HUES48 (cell line): ENCODE measurements around the gene EIF2B2.
A peak's percentile ranks its signal among the peaks of the same experiment; 100 is the strongest.

Experiments
- H3K27ac ChIP-seq: one replicate; pipeline ENCODE4 v1.7.0; 2013; ENCODE audit warnings: low read depth, low read length, inconsistent platforms
- H3K27me3 ChIP-seq: 2 replicates; pipeline ENCODE4 v1.6.1; 2013; ENCODE audit warnings: mild to moderate bottlenecking, low read length; ENCODE audit not compliant: control insufficient read depth, insufficient read depth
- H3K36me3 ChIP-seq: 2 replicates; pipeline ENCODE4 v1.6.1; 2013; ENCODE audit warnings: low read length; ENCODE audit not compliant: control insufficient read depth, insufficient read depth
- H3K4me1 ChIP-seq: 2 replicates; pipeline ENCODE4 v1.6.1; 2013; ENCODE audit warnings: mild to moderate bottlenecking, low read length; ENCODE audit not compliant: control insufficient read depth, insufficient read depth
- H3K4me3 ChIP-seq: 2 replicates; pipeline ENCODE4 v1.5.1; 2013; ENCODE audit warnings: mild to moderate bottlenecking, low read depth, low read length
- H3K9ac ChIP-seq: 2 replicates; pipeline ENCODE4 v1.6.1; 2013; ENCODE audit warnings: mild to moderate bottlenecking, low read depth, low read length, moderate library complexity
- H3K9me3 ChIP-seq: 2 replicates; pipeline ENCODE4 v1.6.1; 2013; ENCODE audit warnings: low read length; ENCODE audit not compliant: control insufficient read depth, insufficient read depth

EIF2B2 gene

DNA sequence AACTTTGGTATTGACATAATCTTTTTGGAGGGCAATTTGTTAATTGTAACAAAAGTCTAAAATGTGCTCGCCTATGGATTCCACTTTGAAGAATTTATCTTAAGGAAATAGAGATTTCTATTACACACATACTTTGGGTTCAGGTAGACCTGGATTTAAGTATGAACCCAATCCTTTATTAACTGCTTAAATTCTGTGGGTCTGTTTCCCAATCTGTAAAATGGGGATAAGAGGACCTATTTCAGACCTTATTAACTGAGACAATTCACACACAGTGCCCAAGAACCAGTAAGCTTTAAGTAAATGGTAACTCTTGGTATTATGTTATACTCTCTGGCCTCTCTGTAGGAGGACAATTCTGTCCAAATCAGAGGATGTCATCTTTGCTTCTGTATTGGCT, 822 bp upstream of the EIF2B2 start:
- Histone ChIP-seq H3K36me3 (peaks cover 22% of the 10 kb centered on the region), H3K9me3 (no peaks in the 10 kb centered on the region), H3K9ac (no peak overlapping the region), H3K27ac (no peak overlapping the region), H3K4me3 (peak overlapping the region; percentile 95), H3K4me1 (no peaks in the 10 kb centered on the region), H3K27me3 (no peaks in the 10 kb centered on the region)

DNA sequence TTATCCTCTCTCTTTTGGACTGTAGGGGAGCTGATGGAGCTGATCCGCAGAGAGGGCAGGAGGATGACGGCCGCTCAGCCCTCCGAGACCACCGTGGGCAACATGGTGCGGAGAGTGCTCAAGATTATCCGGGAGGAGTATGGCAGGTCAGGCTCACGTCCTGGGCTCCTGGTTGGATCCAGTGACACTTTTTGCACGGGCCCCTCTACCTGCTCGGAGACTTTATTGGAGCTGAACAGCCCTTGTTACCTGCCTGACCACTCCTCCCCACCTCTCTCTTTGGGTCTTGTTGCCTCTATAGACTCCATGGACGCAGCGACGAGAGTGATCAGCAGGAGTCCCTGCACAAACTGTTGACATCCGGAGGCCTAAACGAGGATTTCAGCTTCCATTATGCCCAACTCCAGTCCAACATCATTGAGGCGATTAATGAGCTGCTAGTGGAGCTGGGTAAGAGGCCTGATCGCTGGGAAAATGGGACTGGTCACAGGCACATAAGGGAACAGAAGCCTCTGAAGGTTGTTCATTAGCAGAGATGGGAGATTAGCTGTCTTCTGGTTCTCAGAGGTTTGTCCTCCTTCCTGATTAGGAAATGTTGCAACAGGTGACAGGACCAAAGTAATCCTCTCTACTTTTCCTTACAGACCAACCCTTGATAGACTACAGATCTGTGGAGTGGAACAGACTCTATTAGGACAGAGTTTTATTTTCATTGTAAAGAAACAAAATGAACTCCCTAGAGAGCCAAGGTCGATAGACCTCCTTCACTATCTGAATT, 718 bp downstream of the EIF2B2 start:
- Histone ChIP-seq H3K27me3 (no peaks in the 10 kb centered on the region), H3K9ac (peak overlapping the region; percentile 48), H3K9me3 (no peaks in the 10 kb centered on the region), H3K4me1 (no peaks in the 10 kb centered on the region), H3K27ac (peak overlapping the region; percentile 52), H3K4me3 (peak overlapping the region; percentile 95), H3K36me3 (peaks cover 37% of the 10 kb centered on the region)

DNA sequence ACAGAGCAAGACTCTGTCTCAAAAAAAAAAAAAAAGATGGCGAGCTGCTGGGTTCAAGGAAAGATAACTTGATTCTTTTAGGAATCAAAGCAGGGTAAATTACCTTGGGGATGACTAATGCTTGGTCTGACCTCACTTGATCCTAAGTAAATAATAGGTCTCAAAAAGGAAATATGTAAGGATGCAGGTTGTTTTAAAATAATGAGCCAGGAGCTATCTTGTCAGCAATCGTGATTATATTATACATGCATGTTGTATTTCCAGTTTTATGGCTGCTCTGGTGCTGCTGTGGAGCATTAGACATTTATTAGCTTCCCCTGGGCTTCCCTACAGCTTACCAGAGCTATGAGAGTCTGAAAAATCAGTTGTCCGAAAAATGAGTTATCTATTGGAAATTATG, 2.6 kb downstream of the EIF2B2 start:
- Histone ChIP-seq H3K27ac (no peak overlapping the region), H3K9ac (no peak overlapping the region), H3K36me3 (peaks cover 56% of the 10 kb centered on the region), H3K4me1 (no peaks in the 10 kb centered on the region), H3K4me3 (no peak overlapping the region), H3K27me3 (no peaks in the 10 kb centered on the region), H3K9me3 (no peaks in the 10 kb centered on the region)

DNA sequence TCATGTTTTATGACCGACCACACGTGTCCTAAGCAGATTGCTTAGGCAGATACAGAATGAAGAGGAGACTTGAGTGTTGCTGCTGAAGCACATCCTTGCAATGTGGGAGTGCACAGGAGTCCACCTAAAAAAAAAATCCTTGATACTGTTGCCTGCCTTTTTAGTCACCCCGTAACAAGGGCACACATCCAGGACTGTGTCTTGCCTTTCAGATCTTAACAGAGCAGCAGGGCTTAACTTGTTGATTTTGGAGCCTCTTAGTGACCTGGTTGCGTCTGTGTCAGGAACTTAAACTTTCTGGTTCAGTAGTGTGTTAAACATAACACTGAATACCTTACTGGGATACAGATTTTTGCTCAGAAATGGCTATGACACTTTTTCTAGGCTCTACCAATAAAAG, 6.5 kb downstream of the EIF2B2 start:
- H3K4me3 ChIP-seq, result no peak overlapping the region
- no peak overlapping the region for H3K9ac ChIP-seq
- H3K27ac ChIP-seq, result no peak overlapping the region
- no peaks in the 10 kb centered on the region for H3K9me3 ChIP-seq
- H3K27me3 ChIP-seq, result no peaks in the 10 kb centered on the region
- H3K36me3 ChIP-seq, result peaks cover 79% of the 10 kb centered on the region
- H3K4me1 ChIP-seq, result no peaks in the 10 kb centered on the region

DNA sequence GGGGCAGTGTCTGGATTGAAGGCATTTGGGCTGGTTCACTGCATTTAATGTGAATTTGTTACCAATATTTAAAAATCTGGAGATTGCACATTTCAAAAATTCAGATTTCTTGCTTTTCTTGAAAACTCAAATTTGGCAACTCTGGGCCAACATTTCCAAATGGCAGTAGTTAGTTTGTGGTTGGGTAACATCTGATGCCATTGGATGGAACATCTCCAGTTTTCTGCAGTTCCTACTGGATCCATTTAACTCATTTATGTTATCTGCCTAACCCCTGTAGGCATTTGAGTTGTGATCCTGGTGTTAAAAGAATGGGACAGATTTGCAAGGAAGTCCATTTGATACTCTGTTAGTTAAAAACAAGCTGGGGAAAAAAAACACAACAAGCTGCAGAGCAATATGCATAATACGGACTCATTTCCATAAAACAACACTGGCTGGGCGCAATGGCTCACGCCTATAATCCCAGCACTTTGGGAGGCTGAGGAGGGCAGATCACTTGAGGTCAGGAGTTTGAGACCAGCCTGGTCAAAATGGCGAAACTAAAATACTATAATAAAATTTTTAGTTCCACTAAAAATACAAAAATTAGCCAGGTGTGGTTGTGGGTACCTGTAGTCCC, 7.9 kb downstream of the EIF2B2 start:
- Histone ChIP-seq H3K27ac (no peak overlapping the region), H3K36me3 (peaks cover 83% of the 10 kb centered on the region)

DNA sequence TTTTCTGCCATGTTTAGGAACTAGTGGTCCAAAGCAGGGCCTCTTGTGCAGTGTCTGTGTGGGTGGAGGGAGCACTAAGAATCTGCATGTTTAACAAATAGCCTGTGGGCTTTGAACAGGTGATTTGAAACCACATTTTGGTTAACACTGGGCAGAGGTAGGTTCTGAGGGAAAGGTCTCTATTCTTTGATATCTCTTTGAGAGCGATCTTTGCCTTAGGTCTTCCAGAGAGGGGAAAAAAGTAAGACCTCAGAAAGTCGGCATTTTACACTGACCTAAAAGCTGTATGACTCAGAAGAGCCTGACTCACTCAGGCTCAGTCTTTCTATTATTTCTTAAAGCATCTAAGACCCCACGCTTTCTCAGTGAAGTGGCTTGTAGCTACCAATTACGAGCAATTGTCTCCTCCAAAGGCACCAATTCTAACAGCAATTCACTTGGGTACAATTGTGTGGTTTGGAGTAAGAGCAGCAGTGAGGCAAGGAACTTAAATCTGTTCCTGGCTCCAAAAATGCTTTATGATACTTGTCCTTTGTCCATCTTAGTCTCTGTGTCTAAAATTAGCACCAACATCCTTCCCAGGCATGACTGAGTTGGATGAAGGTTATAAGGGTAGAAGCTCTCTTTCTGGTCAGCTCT, 8.8 kb downstream of the EIF2B2 start:
- no peaks in the 10 kb centered on the region for H3K9me3 ChIP-seq
- peak overlapping the region; percentile 31 for H3K27ac ChIP-seq
- H3K27me3 ChIP-seq, result no peaks in the 10 kb centered on the region
- no peak overlapping the region for H3K4me3 ChIP-seq
- peaks cover 83% of the 10 kb centered on the region for H3K36me3 ChIP-seq
- H3K9ac ChIP-seq, result no peak overlapping the region
- no peaks in the 10 kb centered on the region for H3K4me1 ChIP-seq

More for the DNA sequence above, 7.9 kb downstream of the EIF2B2 start:
- no peak overlapping the region for H3K4me3 ChIP-seq
- no peaks in the 10 kb centered on the region for H3K4me1 ChIP-seq
- no peaks in the 10 kb centered on the region for H3K27me3 ChIP-seq
- no peaks in the 10 kb centered on the region for H3K9me3 ChIP-seq
- no peak overlapping the region for H3K9ac ChIP-seq

DNA sequence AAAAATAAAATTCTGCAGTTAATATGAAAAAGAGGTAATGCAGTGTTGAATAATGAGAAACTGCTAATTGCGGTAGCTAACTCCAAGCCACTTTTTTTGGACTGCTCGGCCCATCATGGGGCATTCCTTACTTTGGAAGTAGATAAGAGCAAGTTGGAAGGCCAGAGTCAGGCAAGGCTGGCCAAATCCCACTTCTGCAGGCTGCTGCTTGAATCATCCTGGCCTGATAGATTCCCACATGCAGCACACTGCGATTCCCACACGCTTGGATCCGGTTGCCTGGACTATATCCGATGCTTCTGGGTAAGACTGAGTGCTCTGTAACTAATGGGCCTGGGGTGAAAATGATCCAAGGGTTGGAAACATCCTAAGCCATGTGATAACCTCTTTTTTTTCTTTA, 10.6 kb downstream of the EIF2B2 start:
- no peaks in the 10 kb centered on the region for H3K4me1 ChIP-seq
- no peaks in the 10 kb centered on the region for H3K9me3 ChIP-seq
- peaks cover 78% of the 10 kb centered on the region for H3K36me3 ChIP-seq
- H3K27ac ChIP-seq, result no peak overlapping the region
- H3K4me3 ChIP-seq, result no peak overlapping the region
- no peaks in the 10 kb centered on the region for H3K27me3 ChIP-seq
- H3K9ac ChIP-seq, result no peak overlapping the region

DNA sequence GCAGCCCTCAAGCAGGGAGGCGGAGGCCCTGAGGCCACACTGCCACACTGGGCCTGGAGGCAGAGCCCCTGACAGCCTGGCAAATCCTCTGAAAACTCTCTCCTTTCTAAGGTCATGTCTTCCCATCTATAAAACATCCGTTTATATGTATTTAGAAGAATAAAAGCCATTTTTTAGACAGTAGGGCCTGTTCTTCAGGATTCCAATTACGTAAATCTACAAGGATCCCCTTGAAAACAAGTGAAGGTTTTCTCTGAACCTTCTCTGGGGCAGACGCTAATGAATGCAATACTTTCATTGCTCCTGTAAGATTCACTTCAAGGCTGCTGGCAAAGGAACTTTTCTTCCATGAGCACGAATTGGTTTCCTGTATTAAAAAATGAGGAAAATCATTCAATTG, 12.8 kb downstream of the EIF2B2 start:
- Histone ChIP-seq H3K4me1 (no peaks in the 10 kb centered on the region), H3K4me3 (no peak overlapping the region), H3K27ac (no peak overlapping the region), H3K9ac (no peak overlapping the region), H3K36me3 (peaks cover 62% of the 10 kb centered on the region), H3K9me3 (no peaks in the 10 kb centered on the region), H3K27me3 (no peaks in the 10 kb centered on the region)

DNA sequence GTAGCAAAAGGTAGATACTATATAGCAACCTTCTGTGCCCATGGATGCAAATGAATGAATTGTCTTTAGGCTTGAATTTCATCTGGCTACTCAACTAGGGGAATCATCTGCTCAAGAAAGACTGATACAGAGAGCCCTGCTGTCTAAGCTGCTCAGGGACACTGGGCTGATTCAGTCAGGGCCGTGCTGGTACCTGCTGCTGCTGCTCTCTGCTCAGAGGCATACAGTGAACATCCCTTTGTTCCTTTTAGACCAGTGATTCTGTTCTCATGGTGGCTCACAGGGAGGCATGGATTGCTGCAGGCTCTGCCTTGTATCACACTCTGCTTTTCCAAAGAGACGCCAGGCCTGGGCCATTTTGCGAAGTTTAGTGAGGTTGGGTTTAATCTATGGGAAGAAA, 14.1 kb downstream of the EIF2B2 start:
- Histone ChIP-seq H3K9me3 (no peaks in the 10 kb centered on the region), H3K4me1 (no peaks in the 10 kb centered on the region), H3K27ac (no peak overlapping the region), H3K9ac (no peak overlapping the region), H3K4me3 (no peak overlapping the region), H3K27me3 (no peaks in the 10 kb centered on the region), H3K36me3 (peaks cover 60% of the 10 kb centered on the region)

DNA sequence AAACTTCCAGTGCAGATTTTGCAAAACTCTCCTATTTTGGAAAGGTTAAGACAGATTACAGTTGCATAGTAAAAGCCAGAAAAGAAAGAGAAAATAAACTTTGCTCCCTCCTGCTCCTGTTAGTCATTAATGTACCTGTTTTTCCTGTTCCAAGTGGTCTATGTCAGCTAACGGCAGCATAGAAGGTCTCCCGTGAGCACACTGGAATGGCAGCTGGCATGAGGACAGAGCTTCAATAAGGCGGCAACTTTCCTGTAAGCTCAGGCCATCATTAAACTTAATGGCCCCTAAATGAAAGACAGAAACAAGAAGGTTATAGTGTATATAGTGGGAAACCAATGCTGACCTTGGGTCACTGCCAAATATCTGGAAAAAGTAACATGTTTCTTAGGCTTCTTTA, 16.0 kb downstream of the EIF2B2 start:
- Histone ChIP-seq H3K9me3 (no peaks in the 10 kb centered on the region), H3K4me1 (no peaks in the 10 kb centered on the region), H3K9ac (no peak overlapping the region), H3K27me3 (no peaks in the 10 kb centered on the region), H3K27ac (no peak overlapping the region), H3K4me3 (no peak overlapping the region), H3K36me3 (peaks cover 52% of the 10 kb centered on the region)

DNA sequence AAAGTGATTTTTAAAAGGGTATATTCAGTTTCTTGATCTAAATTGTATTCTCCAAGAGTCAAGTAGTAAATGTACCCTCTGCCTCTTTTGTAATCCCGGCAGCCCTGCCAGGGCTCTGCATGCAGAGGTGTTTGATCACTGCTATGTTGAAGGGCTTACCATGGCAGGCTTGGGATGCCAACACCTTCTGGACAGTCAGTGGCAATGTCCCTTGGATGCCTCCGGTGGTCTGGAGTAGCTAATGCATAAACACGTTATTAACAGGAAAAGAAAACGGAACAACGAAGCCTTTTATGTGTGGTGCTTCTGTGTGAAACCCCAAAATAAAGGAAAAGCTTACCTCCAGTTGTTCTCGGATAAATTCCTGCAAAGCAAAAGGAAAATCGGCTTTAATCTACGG, 19.9 kb downstream of the EIF2B2 start:
- no peaks in the 10 kb centered on the region for H3K9me3 ChIP-seq

More for the DNA sequence above, 19.9 kb downstream of the EIF2B2 start:
- H3K27me3 ChIP-seq, result no peaks in the 10 kb centered on the region
- no peak overlapping the region for H3K4me3 ChIP-seq
- H3K4me1 ChIP-seq, result no peaks in the 10 kb centered on the region
- H3K27ac ChIP-seq, result no peak overlapping the region
- peaks cover 23% of the 10 kb centered on the region for H3K36me3 ChIP-seq
- H3K9ac ChIP-seq, result no peak overlapping the region
